Activated CD4-positive, alpha-beta T cell treated with anti-CD3 and anti-CD28 coated beads for 1 hour (primary cell): ENCODE measurements around the gene BMPR1B.
"Not testable (repeated sequence)": the region's sequence is repeated elsewhere in the genome, so short reads cannot be mapped to it uniquely, and the experiment has no call there.

Source experiments
- DNase-seq: peaks from one replicate; pipeline ENCODE4 v3.0.0-alpha.2; 2020

Gene BMPR1B

GRCh38 chr4:95093936-95094929 lies 336.5 kb downstream of the BMPR1B start:
- no peak for DNase-seq

GRCh38 chr4:95095348-95095974 lies 337.7 kb downstream of the BMPR1B start:
- no peak for DNase-seq

GRCh38 chr4:95102162-95102790 lies 344.5 kb downstream of the BMPR1B start:
- DNase-seq, result no peak

- no peak for DNase-seq
Measured at GRCh38 chr4:95105112-95105511, 347.4 kb downstream of the BMPR1B start.

GRCh38 chr4:95105983-95106382 lies 348.2 kb downstream of the BMPR1B start:
- no peak for DNase-seq

GRCh38 chr4:95106408-95106928 lies 348.7 kb downstream of the BMPR1B start:
- DNase-seq, result no peak

- no peak for DNase-seq
Measured at GRCh38 chr4:95107004-95107403, 349.2 kb downstream of the BMPR1B start.

GRCh38 chr4:95107635-95108034 lies 349.9 kb downstream of the BMPR1B start:
- no peak for DNase-seq

GRCh38 chr4:95108883-95109421 lies 351.2 kb downstream of the BMPR1B start:
- DNase-seq, result no peak

- no peak for DNase-seq
Measured at GRCh38 chr4:95114521-95114920, 356.8 kb downstream of the BMPR1B start.

- DNase-seq, result no peak
Measured at GRCh38 chr4:95118497-95118896, 360.7 kb downstream of the BMPR1B start.

GRCh38 chr4:95120456-95120855 lies 362.7 kb downstream of the BMPR1B start:
- no peak for DNase-seq

GRCh38 chr4:95122001-95122400 lies 364.2 kb downstream of the BMPR1B start:
- DNase-seq, result no peak

GRCh38 chr4:95124906-95125504 lies 367.2 kb downstream of the BMPR1B start:
- no peak for DNase-seq

GRCh38 chr4:95129031-95129430 lies 371.3 kb downstream of the BMPR1B start:
- no peak for DNase-seq

GRCh38 chr4:95129821-95130311 lies 372.1 kb downstream of the BMPR1B start:
- DNase-seq, result no peak

- DNase-seq, result not testable (repeated sequence)
Measured at GRCh38 chr4:95134016-95134415, 376.3 kb downstream of the BMPR1B start.

- not testable (repeated sequence) for DNase-seq
Measured at GRCh38 chr4:95139424-95139823, 381.7 kb downstream of the BMPR1B start.

- no peak for DNase-seq
Measured at GRCh38 chr4:95141361-95141760, 383.6 kb downstream of the BMPR1B start.

GRCh38 chr4:95142932-95143331 lies 385.2 kb downstream of the BMPR1B start:
- no peak for DNase-seq

GRCh38 chr4:95151255-95151654 lies 393.5 kb downstream of the BMPR1B start:
- DNase-seq, result no peak

- DNase-seq, result no peak
Measured at GRCh38 chr4:95153182-95153581, 395.4 kb downstream of the BMPR1B start.
